SKM-1 (cell line): ENCODE data around the gene CCNH.
A peak's percentile ranks its signal among the peaks of the same experiment; 100 is the strongest.

Experiments used
- DNase-seq: peaks from one replicate; lab custom pipeline; 2025; ENCODE audit not compliant: unreplicated experiment; lab: John Stamatoyannopoulos, UW

The CCNH gene

GRCh38 chr5:87412630-87413342 lies at the start of gene CCNH:
TSS of gene CCNH (minus strand) at chr5:87412930. CDS start at chr5:87412794, 136 bp downstream.
- peak; percentile 95 for DNase-seq

- no peak for DNase-seq
Observed at GRCh38 chr5:87457706-87458105, 45.0 kb upstream of the CCNH start.

GRCh38 chr5:87453801-87454200 lies 41.1 kb upstream of the CCNH start:
- DNase-seq: no peak

- no peak for DNase-seq
Observed at GRCh38 chr5:87452837-87453236, 40.1 kb upstream of the CCNH start.

GRCh38 chr5:87442419-87442818 lies 29.7 kb upstream of the CCNH start:
- DNase-seq: no peak

- no peak for DNase-seq
Observed at GRCh38 chr5:87438231-87438630, 25.5 kb upstream of the CCNH start.

- DNase-seq: no peak
Observed at GRCh38 chr5:87437724-87438123, 25.0 kb upstream of the CCNH start.

- no peak for DNase-seq
Observed at GRCh38 chr5:87435144-87435694, 22.5 kb upstream of the CCNH start.

GRCh38 chr5:87434461-87434860 lies 21.7 kb upstream of the CCNH start:
- no peak for DNase-seq

- DNase-seq: no peak
Observed at GRCh38 chr5:87433945-87434344, 21.2 kb upstream of the CCNH start.

GRCh38 chr5:87432460-87432859 lies 19.7 kb upstream of the CCNH start:
- DNase-seq: no peak

GRCh38 chr5:87430863-87431457 lies 18.2 kb upstream of the CCNH start:
- DNase-seq: no peak

GRCh38 chr5:87423755-87424154 lies 11.0 kb upstream of the CCNH start:
- no peak for DNase-seq

GRCh38 chr5:87421307-87421706 lies 8.6 kb upstream of the CCNH start:
- no peak for DNase-seq

- no peak for DNase-seq
Observed at GRCh38 chr5:87418506-87418905, 5.8 kb upstream of the CCNH start.

GRCh38 chr5:87413343-87413645 lies 564 bp upstream of the CCNH start:
- DNase-seq: no peak

- peak; percentile 59 for DNase-seq
Observed at GRCh38 chr5:87411973-87412629, 629 bp downstream of the CCNH start.

GRCh38 chr5:87411586-87411972 lies 1.2 kb downstream of the CCNH start:
- DNase-seq: no peak

- no peak for DNase-seq
Observed at GRCh38 chr5:87410931-87411330, 1.8 kb downstream of the CCNH start.

- DNase-seq: no peak
Observed at GRCh38 chr5:87408204-87408603, 4.5 kb downstream of the CCNH start.

- no peak for DNase-seq
Observed at GRCh38 chr5:87405472-87406155, 7.1 kb downstream of the CCNH start.

GRCh38 chr5:87404359-87404758 lies 8.4 kb downstream of the CCNH start:
- no peak for DNase-seq
